IMR-90 (cell line): ENCODE results near the gene MPST. TPM values are rescaled to one million over a fixed set of nuclear protein-coding genes. Genes with fewer than 3 reads are reported as not detected.

ENCODE experiments used
- ATAC-seq: fragments of 200-7000 bp; cut with Tn5 transposase; 2 replicates; pipeline ENCODE4 v1.9.1; 2020; ENCODE audit warnings: low read depth, mild to moderate bottlenecking, moderate library complexity
- BruUV-seq: library from RNA; stranded (reverse); fragments of 400-500 nt; replicated peaks from 2 replicates; lab custom pipeline; 2021; lab: Mats Ljungman, UMichigan
- CTCF ChIA-PET: fragments of 300-600 bp; formaldehyde crosslinking; extraction: SDS; loops from one replicate; lab custom pipeline; 2021; ENCODE audit warnings: antibody characterized with exemption; lab: Yijun Ruan, JAX
- POLR2A ChIA-PET: fragments of 300-600 bp; sonication (Branson Sonifier 250); formaldehyde crosslinking; loops from one replicate; lab custom pipeline; 2022; ENCODE audit warnings: antibody characterized with exemption; ENCODE audit not compliant: unreplicated experiment; lab: Charles Lee
- DNase-seq: peaks from one replicate; pipeline ENCODE4 v3.0.0; 2013
- H2AFZ ChIP-seq: replicated peaks from 2 replicates; pipeline ENCODE3; 2013; ENCODE audit warnings: low read length, mild to moderate bottlenecking; ENCODE audit not compliant: poor library complexity
- H2AK5ac ChIP-seq: 2 replicates; pipeline ENCODE4 v1.6.1; 2013; ENCODE audit warnings: low read depth, low read length, inconsistent platforms
- H2AK9ac ChIP-seq: replicated peaks from 2 replicates; pipeline ENCODE3; 2013; ENCODE audit warnings: mild to moderate bottlenecking, low read depth, low read length, moderate library complexity; ENCODE audit not compliant: poor library complexity
- H2BK120ac ChIP-seq: 2 replicates; pipeline ENCODE4 v1.6.1; 2013; ENCODE audit warnings: low read depth, low read length, inconsistent platforms
- H2BK15ac ChIP-seq: 3 replicates; pipeline ENCODE4 v1.6.1; 2013; ENCODE audit warnings: low read depth, low read length, inconsistent platforms
- H2BK20ac ChIP-seq: 2 replicates; pipeline ENCODE4 v1.6.1; 2013; ENCODE audit warnings: low read depth, mild to moderate bottlenecking, inconsistent platforms, low read length, moderate library complexity
- H2BK5ac ChIP-seq: 2 replicates; pipeline ENCODE4 v1.6.1; 2013; ENCODE audit warnings: mild to moderate bottlenecking, low read depth, low read length, inconsistent platforms; ENCODE audit not compliant: poor library complexity, severe bottlenecking
- H3K14ac ChIP-seq: replicated peaks from 2 replicates; pipeline ENCODE4 v1.6.1; 2013; ENCODE audit warnings: low read depth, low read length, inconsistent platforms
- H3K18ac ChIP-seq: 2 replicates; pipeline ENCODE4 v1.6.1; 2013; ENCODE audit warnings: low read depth, low read length, control low read depth
- H3K23ac ChIP-seq: 2 replicates; pipeline ENCODE4 v1.6.1; 2013; ENCODE audit warnings: low read depth, low read length, inconsistent platforms
- H3K27ac ChIP-seq: 2 replicates; pipeline ENCODE4 v1.5.1; 2013; ENCODE audit warnings: mild to moderate bottlenecking, control low read depth, low read length; ENCODE audit not compliant: insufficient read depth
- H3K27me3 ChIP-seq: 2 replicates; pipeline ENCODE4 v1.6.1; 2013; ENCODE audit warnings: low read length; ENCODE audit not compliant: control insufficient read depth, insufficient read depth
- H3K36me3 ChIP-seq: 2 replicates; pipeline ENCODE4 v1.6.1; 2013; ENCODE audit warnings: low read length, mixed read lengths; ENCODE audit not compliant: control insufficient read depth, insufficient read depth
- H3K4ac ChIP-seq: 2 replicates; pipeline ENCODE4 v1.6.1; 2013; ENCODE audit warnings: low read depth, low read length, inconsistent platforms
- H3K4me1 ChIP-seq: 2 replicates; pipeline ENCODE4 v1.6.1; 2013; ENCODE audit warnings: low read length, mixed read lengths; ENCODE audit not compliant: control insufficient read depth, insufficient read depth
- H3K4me2 ChIP-seq: 2 replicates; pipeline ENCODE4 v1.6.1; 2013; ENCODE audit warnings: low read depth, mild to moderate bottlenecking, control low read depth, low read length, moderate library complexity
- H3K4me3 ChIP-seq: 2 replicates; pipeline ENCODE4 v1.5.1; 2013; ENCODE audit warnings: low read depth, mild to moderate bottlenecking, control low read depth, low read length, moderate library complexity; ENCODE audit not compliant: insufficient read depth
- H3K56ac ChIP-seq: 2 replicates; pipeline ENCODE4 v1.6.1; 2013; ENCODE audit warnings: low read length, inconsistent platforms; ENCODE audit not compliant: insufficient read depth; ENCODE audit errors: extremely low read depth
- H3K79me1 ChIP-seq, 2 experiments: 2 replicates each; pipeline ENCODE4 v1.6.1; 2013; ENCODE audit warnings: low read length in 2 of 2, inconsistent platforms in 1 of 2, low read depth in 1 of 2
- H3K9ac ChIP-seq: 2 replicates; pipeline ENCODE4 v1.6.1; 2013; ENCODE audit warnings: low read depth, low read length, control low read depth
- H3K9me1 ChIP-seq: 2 replicates; pipeline ENCODE4 v1.6.1; 2013; ENCODE audit warnings: low read length, inconsistent platforms; ENCODE audit not compliant: insufficient read depth
- H3K9me3 ChIP-seq: 2 replicates; pipeline ENCODE4 v1.6.1; 2013; ENCODE audit warnings: low read length; ENCODE audit not compliant: control insufficient read depth, insufficient read depth
- H4K20me1 ChIP-seq: 2 replicates; pipeline ENCODE4 v1.6.1; 2013; ENCODE audit warnings: low read length, inconsistent platforms; ENCODE audit not compliant: insufficient read depth
- H4K5ac ChIP-seq: 2 replicates; pipeline ENCODE4 v1.6.1; 2013; ENCODE audit warnings: mild to moderate bottlenecking, low read depth, low read length, control low read depth
- H4K8ac ChIP-seq, 2 experiments: 2 replicates each; pipeline ENCODE4 v1.6.1; 2013; ENCODE audit warnings: low read depth in 2 of 2, low read length in 2 of 2, control low read depth in 1 of 2, inconsistent platforms in 1 of 2
- H4K91ac ChIP-seq: 2 replicates; pipeline ENCODE4 v1.6.1; 2013; ENCODE audit warnings: low read depth, low read length, inconsistent platforms; ENCODE audit not compliant: insufficient read depth
- BHLHE40 ChIP-seq: fragments of 150-350 bp; IDR thresholded peaks from 2 replicates; pipeline ENCODE4 v1.6.1; 2016; ENCODE audit warnings: mild to moderate bottlenecking, low read depth, low read length
- CEBPB ChIP-seq: IDR thresholded peaks from 2 replicates; pipeline ENCODE4 v1.6.1; 2012; ENCODE audit warnings: low read depth, low read length, improper control_type of control experiment
- CHD1 ChIP-seq: IDR thresholded peaks from 2 replicates; pipeline ENCODE4 v1.6.1; 2012; ENCODE audit warnings: low read depth, low read length, improper control_type of control experiment
- FOS ChIP-seq: fragments of 150-350 bp; IDR thresholded peaks from 2 replicates; pipeline ENCODE4 v1.6.1; 2016; ENCODE audit warnings: low read depth, low read length
- MAFK ChIP-seq: IDR thresholded peaks from 2 replicates; pipeline ENCODE4 v1.6.1; 2012; ENCODE audit warnings: low read depth, low read length, improper control_type of control experiment
- MAZ ChIP-seq: IDR thresholded peaks from 2 replicates; pipeline ENCODE4 v1.6.1; 2012; ENCODE audit warnings: low read depth, mild to moderate bottlenecking, low read length, improper control_type of control experiment, moderate library complexity, borderline replicate concordance
- NFE2L2 ChIP-seq: fragments of 150-350 bp; IDR thresholded peaks from 2 replicates; pipeline ENCODE4 v1.6.1; 2016; ENCODE audit warnings: low read depth, mild to moderate bottlenecking, low read length
- POLR2A ChIP-seq: IDR thresholded peaks from 2 replicates; pipeline ENCODE4 v1.6.1; 2012; ENCODE audit warnings: mild to moderate bottlenecking, low read depth, low read length
- RAD21 ChIP-seq: IDR thresholded peaks from 2 replicates; pipeline ENCODE4 v1.6.1; 2012; ENCODE audit warnings: low read length, improper control_type of control experiment
- RCOR1 ChIP-seq: IDR thresholded peaks from 2 replicates; pipeline ENCODE4 v1.6.1; 2012; ENCODE audit warnings: mild to moderate bottlenecking, low read length, improper control_type of control experiment; ENCODE audit not compliant: insufficient replicate concordance
- RFX5 ChIP-seq: IDR thresholded peaks from 2 replicates; pipeline ENCODE4 v1.8.0; 2012; ENCODE audit warnings: low read depth, mild to moderate bottlenecking, low read length, moderate library complexity
- SMC3 ChIP-seq: fragments of 150-350 bp; IDR thresholded peaks from 2 replicates; pipeline ENCODE4 v1.6.1; 2016; ENCODE audit warnings: low read depth, mild to moderate bottlenecking, antibody characterized with exemption, low read length, moderate library complexity
- USF2 ChIP-seq: fragments of 150-350 bp; IDR thresholded peaks from 2 replicates; pipeline ENCODE4 v1.6.1; 2017; ENCODE audit warnings: mild to moderate bottlenecking, antibody characterized with exemption, low read length, low read depth
- WGBS, 2 experiments: methylation state at CpG; one replicate each; pipeline versions ENCODE4 v1.1.5 to v1.1.7; 2013; ENCODE audit warnings: missing lambda C conversion rate in 2 of 2; ENCODE audit not compliant: insufficient read length in 1 of 2; ENCODE audit errors: extremely low coverage in 2 of 2; 5-methylcytosine and 5-hydroxymethylcytosine counted together
- dilution Hi-C: fragments of 300-500 bp; cut with HindIII; formaldehyde crosslinking; loops from one replicate; pipeline ENCODE4 v1.14.3; 2018; ENCODE audit warnings: low sequenced_read_pairs; ENCODE audit not compliant: unreplicated experiment
- in situ Hi-C: fragments of 300-500 bp; cut with MboI; formaldehyde crosslinking; loops from 3 replicates; pipeline ENCODE4 v1.14.3; 2019; ENCODE audit warnings: low sequenced_read_pairs, inconsistent platforms, mixed read lengths
- intact Hi-C: fragments of 100-400 bp; cut with micrococcal nuclease; formaldehyde crosslinking; loops from 2 replicates; pipeline ENCODE4 v1.10.0; 2022
- polyA plus RNA-seq, 3 experiments: library from polyadenylated mRNA; depleted of rRNA; stranded (reverse); fragments of >200 nt; gene quantifications; 2 replicates each; pipeline ENCODE4 v1.2.3, GENCODE V29; 2012; ENCODE audit warnings: low replicate concordance in 1 of 3
- total RNA-seq: library from RNA; depleted of rRNA; stranded (reverse); fragments of >200 nt; gene quantifications from 2 replicates; pipeline ENCODE4 v1.2.3, GENCODE V29; 2012
- TF ChIP-seq, protein P1 (sequence below): conservative IDR thresholded peaks from 2 replicates; pipeline ENCODE4 v1.5.1; 2012; ENCODE audit warnings: mild to moderate bottlenecking, low read depth, low read length, improper control_type of control experiment
- TF ChIP-seq, protein P2 (sequence below): fragments of 150-350 bp; IDR thresholded peaks from 2 replicates; pipeline ENCODE4 v1.6.1; 2016; ENCODE audit warnings: low read depth, mild to moderate bottlenecking, low read length, moderate library complexity, borderline replicate concordance

The MPST gene
- total and polyA plus RNA-seq, 2 of the 4 experiments (the other 2 are of a cell fraction) = 19.2 to 43.0 TPM

- TF ChIP-seq RAD21 = no peak
Measured at GRCh38 chr22:37002633-37003032, 16.9 kb upstream of the MPST start (continued).

DNA sequence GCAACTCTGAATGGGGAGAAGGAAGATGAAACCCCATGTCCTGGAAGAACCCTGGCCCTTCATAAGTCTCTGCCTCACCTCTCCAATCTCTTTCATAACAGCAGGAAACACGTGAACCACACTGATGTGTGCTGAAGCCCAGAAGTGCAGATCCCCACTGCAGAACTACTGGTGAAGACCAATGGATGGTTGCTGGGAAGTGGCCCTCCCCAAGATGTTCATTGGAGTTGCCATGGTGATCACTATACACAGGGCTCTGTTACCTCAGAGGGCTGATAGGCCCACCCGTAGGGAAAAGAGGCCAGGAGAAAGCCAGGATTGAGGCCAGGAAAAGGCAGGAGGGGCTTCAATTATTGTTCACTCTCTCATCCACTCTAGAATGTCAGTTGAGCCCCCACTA lies 11.9 kb upstream of the MPST start:
- Histone ChIP-seq H4K8ac (no peak overlapping the region), H2AK9ac (no peak overlapping the region), H3K4me3 (no peak overlapping the region), H3K4me2 (no peak overlapping the region), H3K23ac (no peak overlapping the region), H3K18ac (no peak overlapping the region), H2BK15ac (no peak overlapping the region), H4K20me1 (0 out of 2 replicates have a peak, but pooled peaks cover 4% of the 10 kb centered on the region), H2BK5ac (no peak overlapping the region), H3K14ac (no peak overlapping the region), H3K9me1 (no peaks in the 10 kb centered on the region; the same call in 1 of the 2 replicates), H3K9ac (no peak overlapping the region), H3K36me3 (no peaks in the 10 kb centered on the region; the same call in 1 of the 2 replicates), H3K79me1 (no peaks in the 10 kb centered on the region; a peak in 1 of 4 replicates), H2AK5ac (no peak overlapping the region), H3K27ac (no peak overlapping the region), H3K9me3 (peaks cover 5% of the 10 kb centered on the region), H2AFZ (no peak overlapping the region), H3K4me1 (no peaks in the 10 kb centered on the region), H4K5ac (no peak overlapping the region), H3K27me3 (peaks cover 48% of the 10 kb centered on the region), H4K91ac (no peak overlapping the region), H2BK120ac (no peak overlapping the region), H3K56ac (no peak overlapping the region), H3K4ac (no peak overlapping the region), H2BK20ac (no peak overlapping the region)
- dilution Hi-C loops (no loop called here), intact Hi-C loops (no loop called here), in situ Hi-C loops (no loop called here)
- DNase-seq (no peak), ATAC-seq (no peak)
- WGBS, 2 experiments = no CpG with 5 or more reads among the region's 2 CpGs
- no TSS peak for BruUV-seq
- ChIA-PET CTCF (interaction anchor here (0.9 kb wide), 1 partner anchor 8 kb away, joined by 3 read pairs; no protein-coding TSS in a partner anchor), POLR2A (no interaction called here)
- TF ChIP-seq POLR2A (no peak), SMC3 (no peak), CHD1 (no peak), RCOR1 (no peak), BHLHE40 (no peak), FOS (no peak), USF2 (no peak), CEBPB (no peak), NFE2L2 (no peak), RFX5 (no peak), MAFK (no peak), MAZ (no peak)
- TF ChIP-seq, protein P1, sequence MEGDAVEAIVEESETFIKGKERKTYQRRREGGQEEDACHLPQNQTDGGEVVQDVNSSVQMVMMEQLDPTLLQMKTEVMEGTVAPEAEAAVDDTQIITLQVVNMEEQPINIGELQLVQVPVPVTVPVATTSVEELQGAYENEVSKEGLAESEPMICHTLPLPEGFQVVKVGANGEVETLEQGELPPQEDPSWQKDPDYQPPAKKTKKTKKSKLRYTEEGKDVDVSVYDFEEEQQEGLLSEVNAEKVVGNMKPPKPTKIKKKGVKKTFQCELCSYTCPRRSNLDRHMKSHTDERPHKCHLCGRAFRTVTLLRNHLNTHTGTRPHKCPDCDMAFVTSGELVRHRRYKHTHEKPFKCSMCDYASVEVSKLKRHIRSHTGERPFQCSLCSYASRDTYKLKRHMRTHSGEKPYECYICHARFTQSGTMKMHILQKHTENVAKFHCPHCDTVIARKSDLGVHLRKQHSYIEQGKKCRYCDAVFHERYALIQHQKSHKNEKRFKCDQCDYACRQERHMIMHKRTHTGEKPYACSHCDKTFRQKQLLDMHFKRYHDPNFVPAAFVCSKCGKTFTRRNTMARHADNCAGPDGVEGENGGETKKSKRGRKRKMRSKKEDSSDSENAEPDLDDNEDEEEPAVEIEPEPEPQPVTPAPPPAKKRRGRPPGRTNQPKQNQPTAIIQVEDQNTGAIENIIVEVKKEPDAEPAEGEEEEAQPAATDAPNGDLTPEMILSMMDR = no peak
- TF ChIP-seq, protein P2, sequence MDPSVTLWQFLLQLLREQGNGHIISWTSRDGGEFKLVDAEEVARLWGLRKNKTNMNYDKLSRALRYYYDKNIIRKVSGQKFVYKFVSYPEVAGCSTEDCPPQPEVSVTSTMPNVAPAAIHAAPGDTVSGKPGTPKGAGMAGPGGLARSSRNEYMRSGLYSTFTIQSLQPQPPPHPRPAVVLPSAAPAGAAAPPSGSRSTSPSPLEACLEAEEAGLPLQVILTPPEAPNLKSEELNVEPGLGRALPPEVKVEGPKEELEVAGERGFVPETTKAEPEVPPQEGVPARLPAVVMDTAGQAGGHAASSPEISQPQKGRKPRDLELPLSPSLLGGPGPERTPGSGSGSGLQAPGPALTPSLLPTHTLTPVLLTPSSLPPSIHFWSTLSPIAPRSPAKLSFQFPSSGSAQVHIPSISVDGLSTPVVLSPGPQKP = no peak
